HG03108 (cell line): ENCODE results near the gene RUBCNL.
"Not testable (repeated sequence)": the region's sequence is repeated elsewhere in the genome, so short reads cannot be mapped to it uniquely, and the experiment has no call there.

ENCODE experiments used
- ATAC-seq: cut with Tn5 transposase; IDR thresholded peaks from one replicate; pipeline ENCODE4 v1.9.1; 2021; ENCODE audit warnings: moderate library complexity; ENCODE audit not compliant: unreplicated experiment

The RUBCNL gene

DNA sequence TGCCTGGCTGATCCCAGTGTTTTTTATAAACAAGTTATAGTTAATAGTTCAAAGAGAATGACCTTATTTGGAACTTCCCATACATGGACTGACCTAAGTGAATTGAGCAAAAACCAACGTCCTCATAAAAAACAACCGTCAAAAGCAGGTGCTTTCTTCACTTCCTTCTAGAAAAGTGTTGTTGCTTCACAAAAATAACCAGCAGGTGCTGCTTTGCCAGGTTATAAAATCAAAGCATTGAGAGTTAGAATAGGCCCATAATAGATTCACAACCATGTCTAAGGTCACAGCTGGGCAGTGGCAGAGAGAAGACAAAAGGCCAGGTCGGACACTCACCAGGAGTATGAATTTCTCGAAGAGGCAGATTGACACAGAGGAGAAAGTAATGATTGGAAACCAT, 9.5 kb downstream of the RUBCNL start:
- ATAC-seq, result peak; percentile 46

- no peak for ATAC-seq
These were observed 12.3 kb downstream of the RUBCNL start for GRCh38 chr13:46374710-46375109.

GRCh38 chr13:46373623-46374022, 13.4 kb downstream of the RUBCNL start:
- ATAC-seq, result no peak

GRCh38 chr13:46372938-46373337, 14.1 kb downstream of the RUBCNL start:
- not testable (repeated sequence) for ATAC-seq

DNA sequence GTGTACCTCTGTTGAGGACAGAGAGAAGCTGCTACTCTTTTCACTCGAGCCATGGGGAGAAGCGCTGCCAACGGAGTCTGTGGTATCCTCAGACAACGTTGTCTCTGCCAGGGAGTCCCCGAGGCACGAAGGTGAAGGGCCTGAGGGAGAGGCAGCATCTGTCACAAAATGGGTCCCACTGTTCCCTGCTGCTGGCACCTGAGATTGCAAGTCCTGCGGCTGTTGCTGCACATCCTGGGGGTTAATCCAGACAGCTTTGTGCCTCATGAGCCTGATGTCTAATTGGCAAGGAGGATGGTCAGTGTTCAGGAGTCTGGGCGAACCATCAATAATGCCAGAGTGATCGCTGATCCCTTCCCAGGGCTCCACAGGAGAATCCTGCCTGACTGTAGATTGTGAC, 15.0 kb downstream of the RUBCNL start:
- ATAC-seq, result no peak

DNA sequence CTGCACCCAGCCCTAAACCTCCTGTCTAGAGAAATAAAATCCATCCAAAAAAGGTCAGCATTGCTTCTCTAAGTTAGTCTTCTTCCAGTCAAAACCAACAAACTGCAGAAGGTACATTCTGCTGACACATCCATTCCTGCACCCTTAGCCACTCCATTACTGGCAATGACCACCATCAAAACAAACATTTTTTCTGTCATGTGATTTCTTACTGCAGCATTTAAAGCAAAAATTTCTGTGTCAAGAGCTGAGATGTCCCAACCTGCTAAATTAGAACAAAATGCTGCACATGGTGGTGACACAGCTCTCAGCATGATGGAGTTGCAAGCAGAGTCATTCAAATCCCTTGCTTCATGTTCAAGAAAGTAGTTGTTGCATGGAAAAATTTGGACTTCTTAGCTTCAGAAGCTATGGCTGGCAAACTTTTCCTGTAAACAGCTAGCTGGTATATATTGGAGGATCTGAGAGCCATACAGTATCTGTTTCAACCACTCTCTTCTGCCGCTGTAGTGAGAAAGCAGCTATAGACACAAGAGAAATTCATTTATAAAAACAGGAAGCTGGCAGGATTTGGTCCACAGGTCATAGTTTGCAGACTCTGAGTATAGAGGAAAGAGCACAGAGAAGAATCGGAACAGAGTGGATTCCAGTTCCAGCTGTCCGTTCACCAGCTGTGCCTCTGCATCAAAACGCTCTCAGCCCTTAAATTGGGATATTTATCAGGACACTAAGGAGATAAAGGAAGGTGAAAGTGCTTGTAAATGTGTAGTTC, 17.4 kb downstream of the RUBCNL start:
- peak; percentile 76 for ATAC-seq

GRCh38 chr13:46367617-46368327, 19.3 kb downstream of the RUBCNL start:
- ATAC-seq, result no peak

DNA sequence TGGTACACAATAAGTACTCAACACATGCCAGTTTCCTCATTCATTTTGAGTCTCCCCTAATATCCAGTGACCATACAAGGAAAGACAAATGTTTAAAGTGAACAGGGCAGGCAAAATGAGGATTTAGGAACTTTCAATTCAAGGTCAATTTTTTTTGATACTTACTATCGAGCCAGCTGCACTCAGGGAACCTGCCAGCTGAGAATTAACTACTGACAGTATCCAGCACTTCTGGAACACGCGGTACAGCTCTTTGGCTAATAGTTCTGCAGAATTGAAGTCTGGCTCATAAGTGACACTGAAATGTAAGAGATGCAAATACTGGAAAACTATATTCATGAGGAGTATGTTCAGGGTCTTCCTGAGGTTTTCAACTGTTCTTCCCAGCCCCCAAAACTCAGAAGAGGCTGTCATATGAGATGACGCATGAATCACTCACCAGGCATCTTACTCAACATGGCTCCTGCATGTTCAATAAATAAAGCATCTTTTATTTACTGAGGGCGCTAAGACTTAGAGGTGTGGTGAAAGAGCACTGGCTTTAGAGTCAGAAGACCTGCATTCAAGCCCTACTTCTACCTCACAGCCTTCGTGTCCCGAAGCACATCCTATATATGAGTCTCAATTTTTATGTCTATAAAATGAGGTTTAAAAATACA, 25.6 kb downstream of the RUBCNL start:
- no peak for ATAC-seq

GRCh38 chr13:46360604-46361003, 26.4 kb downstream of the RUBCNL start:
- ATAC-seq, result no peak

DNA sequence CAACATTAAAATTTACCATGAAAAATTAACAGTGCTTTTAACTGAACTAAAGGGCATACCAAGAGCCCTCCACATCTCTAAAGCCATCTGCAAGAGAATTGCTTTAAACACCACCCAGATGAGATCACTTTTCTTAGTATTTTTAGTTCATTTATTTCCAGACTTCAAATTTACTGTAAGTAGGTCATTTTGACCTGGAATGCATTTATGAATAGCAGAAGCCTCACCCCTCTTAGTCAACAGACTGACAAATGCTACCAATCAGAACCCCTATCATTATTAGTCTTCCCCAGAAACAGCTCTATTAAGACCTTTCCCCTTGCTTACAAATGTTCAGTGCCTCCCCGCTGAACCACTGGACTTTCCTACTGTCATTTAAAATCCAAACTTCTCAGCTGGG, 27.3 kb downstream of the RUBCNL start:
- ATAC-seq, result no peak

- no peak for ATAC-seq
These were observed 31.0 kb downstream of the RUBCNL start for GRCh38 chr13:46355901-46356590.

DNA sequence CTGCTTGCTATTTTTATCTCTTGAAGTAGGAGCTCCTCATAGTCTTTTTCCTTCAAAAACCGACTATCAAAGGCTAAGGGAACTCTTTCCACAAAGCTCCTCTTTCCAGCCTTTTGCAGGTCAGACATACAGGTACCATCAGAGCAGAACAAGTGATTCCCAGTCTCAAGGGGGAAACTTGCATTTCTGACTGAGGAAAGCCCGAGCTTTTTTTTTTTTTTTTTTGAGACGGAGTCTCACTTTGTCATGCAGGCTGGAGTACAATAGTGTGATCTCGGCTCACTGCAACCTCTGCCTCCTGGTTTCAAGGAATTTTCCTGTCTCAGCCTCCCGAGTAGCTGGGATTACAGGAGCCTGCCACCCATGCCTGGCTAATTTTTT, 32.0 kb downstream of the RUBCNL start:
- no peak for ATAC-seq

DNA sequence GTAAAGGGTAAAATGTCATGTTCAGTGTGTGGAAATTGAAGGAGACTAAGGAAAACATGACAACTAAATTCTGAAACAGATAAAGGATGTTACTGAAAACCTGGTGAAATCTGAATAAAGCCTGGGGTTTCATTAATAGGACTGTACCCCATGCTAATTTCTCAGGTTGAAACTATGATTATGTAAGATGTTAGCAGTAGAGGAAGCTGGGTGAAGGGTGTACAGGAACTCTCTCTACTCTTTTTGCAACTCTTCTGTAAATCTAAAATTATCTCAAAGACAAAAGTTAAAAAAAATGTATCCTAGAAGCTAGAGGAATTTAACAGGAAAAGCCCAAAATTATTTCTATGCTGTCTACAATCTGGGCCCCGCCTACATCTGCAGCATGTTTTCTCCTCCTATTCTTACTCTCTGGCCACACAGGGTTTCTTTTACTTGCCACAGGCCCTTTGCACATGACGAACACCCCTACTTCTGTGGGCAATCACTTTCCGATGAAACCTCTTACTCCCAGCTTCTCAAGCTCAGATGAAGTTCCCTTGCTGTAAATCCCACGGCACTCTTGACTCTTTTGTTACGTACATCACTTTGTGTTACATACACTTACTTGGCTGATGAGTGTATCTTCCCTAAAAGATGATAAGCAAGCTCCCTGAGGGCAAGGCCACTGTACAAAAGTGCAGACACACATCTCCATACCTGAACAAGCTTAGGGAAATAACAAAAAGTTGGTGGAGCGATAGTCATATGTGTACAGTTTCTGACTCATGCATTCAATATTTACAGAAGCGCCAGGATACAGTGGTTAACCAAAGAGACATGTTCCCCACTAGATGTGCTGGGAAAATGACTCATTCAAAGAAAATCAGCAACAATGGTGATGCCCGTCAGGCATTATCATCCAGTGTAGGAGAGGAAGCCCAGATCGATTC, 32.6 kb downstream of the RUBCNL start:
- no peak for ATAC-seq

DNA sequence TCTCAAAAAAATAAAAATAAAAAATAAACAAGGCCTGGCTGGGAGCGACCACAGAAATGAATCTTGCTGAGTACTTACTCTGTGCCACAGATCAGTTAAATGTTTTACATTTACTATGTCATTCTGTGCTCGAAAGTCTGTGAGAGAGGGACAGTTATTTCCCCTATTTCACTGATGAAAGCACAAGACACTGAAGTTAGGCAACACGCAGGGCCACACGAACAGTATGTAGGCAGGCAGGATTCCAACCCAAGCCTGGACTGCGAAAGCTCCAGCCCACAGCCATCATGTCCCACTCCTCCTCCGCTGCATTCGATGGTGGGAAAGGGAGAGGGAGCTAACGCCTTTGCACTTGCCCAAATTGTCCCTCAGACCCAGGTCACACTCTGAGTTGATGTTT, 34.2 kb downstream of the RUBCNL start:
- ATAC-seq, result no peak

GRCh38 chr13:46350003-46350402, 37.0 kb downstream of the RUBCNL start:
- ATAC-seq, result no peak

GRCh38 chr13:46348961-46349360, 38.1 kb downstream of the RUBCNL start:
- no peak for ATAC-seq

DNA sequence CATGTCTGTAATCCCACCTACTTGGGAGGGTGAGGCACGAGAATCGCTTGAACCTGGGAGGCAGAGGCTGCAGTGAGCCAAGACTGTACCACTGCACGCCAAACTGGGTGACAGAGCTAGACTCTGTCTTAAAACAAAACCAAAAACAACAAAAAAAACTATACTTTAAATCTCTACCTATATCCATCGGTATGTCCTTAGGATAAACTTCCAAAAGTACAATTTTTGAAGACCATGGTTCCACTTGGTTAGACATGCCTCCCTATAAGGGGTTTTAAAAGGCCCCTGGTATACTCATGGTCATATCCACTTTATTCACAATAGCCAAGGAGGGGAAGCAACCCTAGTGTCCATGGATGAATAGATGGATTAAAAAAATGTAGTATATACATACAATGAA, 39.8 kb downstream of the RUBCNL start:
- ATAC-seq, result no peak

DNA sequence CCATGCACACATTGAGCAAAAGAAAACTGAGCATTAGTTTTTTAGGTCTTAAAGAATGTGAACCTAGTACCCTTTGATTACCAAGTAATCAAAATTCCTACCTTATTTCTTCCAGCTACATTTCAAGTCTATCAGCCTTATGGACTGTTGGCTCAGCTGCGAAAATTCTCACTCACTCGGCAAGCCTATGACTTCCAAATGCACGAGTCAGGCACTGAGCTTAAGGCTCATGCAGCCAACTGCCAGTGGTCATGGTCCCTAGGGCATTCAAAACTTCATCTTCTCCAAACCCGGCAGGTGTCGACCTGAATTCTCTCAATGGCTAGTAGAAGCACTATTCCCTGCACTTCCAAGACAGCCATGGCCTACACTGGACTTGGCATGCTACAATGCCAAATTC, 41.2 kb downstream of the RUBCNL start:
- no peak for ATAC-seq

DNA sequence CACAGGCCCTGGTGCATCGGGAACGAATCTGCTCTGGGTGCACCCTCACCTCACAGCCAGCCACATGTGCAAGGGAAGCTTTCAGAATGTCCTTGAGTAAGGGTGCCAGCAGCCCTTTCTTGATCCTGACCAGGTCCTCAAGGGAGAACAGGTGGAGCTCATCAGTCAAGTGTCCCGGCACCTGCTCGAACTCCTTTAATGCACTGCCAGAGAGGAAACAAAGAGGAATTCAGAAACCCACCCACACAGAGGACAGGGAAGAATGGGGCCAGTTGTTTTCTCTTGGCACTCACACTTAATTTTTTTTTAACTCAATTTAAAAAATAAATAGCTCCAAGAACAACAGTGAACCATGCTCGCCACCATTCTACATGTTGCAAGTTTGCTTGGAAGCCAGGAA, 41.7 kb downstream of the RUBCNL start:
- no peak for ATAC-seq

GRCh38 chr13:46343279-46343994, 43.6 kb downstream of the RUBCNL start:
- ATAC-seq, result no peak
